ENCODE results near the gene C10orf88.

- TF ChIP-seq, protein P1, sequence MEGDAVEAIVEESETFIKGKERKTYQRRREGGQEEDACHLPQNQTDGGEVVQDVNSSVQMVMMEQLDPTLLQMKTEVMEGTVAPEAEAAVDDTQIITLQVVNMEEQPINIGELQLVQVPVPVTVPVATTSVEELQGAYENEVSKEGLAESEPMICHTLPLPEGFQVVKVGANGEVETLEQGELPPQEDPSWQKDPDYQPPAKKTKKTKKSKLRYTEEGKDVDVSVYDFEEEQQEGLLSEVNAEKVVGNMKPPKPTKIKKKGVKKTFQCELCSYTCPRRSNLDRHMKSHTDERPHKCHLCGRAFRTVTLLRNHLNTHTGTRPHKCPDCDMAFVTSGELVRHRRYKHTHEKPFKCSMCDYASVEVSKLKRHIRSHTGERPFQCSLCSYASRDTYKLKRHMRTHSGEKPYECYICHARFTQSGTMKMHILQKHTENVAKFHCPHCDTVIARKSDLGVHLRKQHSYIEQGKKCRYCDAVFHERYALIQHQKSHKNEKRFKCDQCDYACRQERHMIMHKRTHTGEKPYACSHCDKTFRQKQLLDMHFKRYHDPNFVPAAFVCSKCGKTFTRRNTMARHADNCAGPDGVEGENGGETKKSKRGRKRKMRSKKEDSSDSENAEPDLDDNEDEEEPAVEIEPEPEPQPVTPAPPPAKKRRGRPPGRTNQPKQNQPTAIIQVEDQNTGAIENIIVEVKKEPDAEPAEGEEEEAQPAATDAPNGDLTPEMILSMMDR (IDR thresholded peaks at IDR 0.05; ENCODE audit: insufficient read depth, low read depth, low read length) = no peak
- TF ChIP-seq EZH2 (IDR thresholded peaks at IDR 0.05; ENCODE audit: insufficient read depth, low read length) = no peak
Observed at GRCh38 chr10:122988501-122988900, 34.5 kb upstream of the C10orf88 start.
